Measurements from ENCODE around the gene ZNF414.
"Not testable (repeated sequence)": the region's sequence is repeated elsewhere in the genome, so short reads cannot be mapped to it uniquely, and the experiment has no call there.

The ZNF414 gene

DNA sequence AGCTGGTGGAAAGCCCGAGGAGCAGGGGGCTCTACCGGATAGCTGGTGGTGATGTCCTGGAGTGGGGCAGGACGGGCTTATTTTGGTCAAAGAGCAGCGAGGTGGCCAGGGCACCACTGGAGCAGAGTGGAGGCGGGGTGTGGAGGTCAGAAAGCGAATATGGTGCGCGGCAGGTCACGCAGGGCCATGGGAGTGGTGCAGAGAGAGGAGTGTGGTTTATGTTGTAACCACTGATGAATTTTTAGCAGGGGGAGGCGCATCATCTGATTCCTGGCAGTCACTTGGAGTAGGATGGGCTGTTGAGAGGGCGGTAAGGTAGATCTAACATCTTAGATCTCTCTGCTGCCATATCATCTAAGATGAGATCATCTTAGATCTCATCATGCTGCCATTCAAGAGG, 1.4 kb upstream of the ZNF414 start:
- H3K27me3 ChIP-seq (ENCODE audit: control insufficient read depth, insufficient read depth, low read length): no peaks in the 10 kb centered on the region
- H3K4me1 ChIP-seq (ENCODE audit: control insufficient read depth, insufficient read depth, low read length): peaks cover 4% of the 10 kb centered on the region
- H3K9me3 ChIP-seq (ENCODE audit: control insufficient read depth, insufficient read depth, low read length): no peaks in the 10 kb centered on the region
- no peak overlapping the region for H3K9ac ChIP-seq (ENCODE audit: low read depth, low read length)
- no peak overlapping the region for H3K4me3 ChIP-seq (ENCODE audit: low read depth, low read length)
- peaks cover 4% of the 10 kb centered on the region for H3K36me3 ChIP-seq (ENCODE audit: control insufficient read depth, insufficient read depth, low read length)

- H3K9me3 ChIP-seq (ENCODE audit: control insufficient read depth, insufficient read depth, low read length); H3K36me3 ChIP-seq (ENCODE audit: control insufficient read depth, insufficient read depth, low read length); H3K27me3 ChIP-seq (ENCODE audit: control insufficient read depth, insufficient read depth, low read length); H3K4me1 ChIP-seq (ENCODE audit: control insufficient read depth, insufficient read depth, low read length): not testable (repeated sequence)
- H3K4me3 ChIP-seq (ENCODE audit: low read depth, low read length): peak overlapping the region; percentile 76
- H3K9ac ChIP-seq (ENCODE audit: low read depth, low read length): peak overlapping the region; percentile 81
Observed at GRCh38 chr19:8514505-8515009, 590 bp upstream of the ZNF414 start.

DNA sequence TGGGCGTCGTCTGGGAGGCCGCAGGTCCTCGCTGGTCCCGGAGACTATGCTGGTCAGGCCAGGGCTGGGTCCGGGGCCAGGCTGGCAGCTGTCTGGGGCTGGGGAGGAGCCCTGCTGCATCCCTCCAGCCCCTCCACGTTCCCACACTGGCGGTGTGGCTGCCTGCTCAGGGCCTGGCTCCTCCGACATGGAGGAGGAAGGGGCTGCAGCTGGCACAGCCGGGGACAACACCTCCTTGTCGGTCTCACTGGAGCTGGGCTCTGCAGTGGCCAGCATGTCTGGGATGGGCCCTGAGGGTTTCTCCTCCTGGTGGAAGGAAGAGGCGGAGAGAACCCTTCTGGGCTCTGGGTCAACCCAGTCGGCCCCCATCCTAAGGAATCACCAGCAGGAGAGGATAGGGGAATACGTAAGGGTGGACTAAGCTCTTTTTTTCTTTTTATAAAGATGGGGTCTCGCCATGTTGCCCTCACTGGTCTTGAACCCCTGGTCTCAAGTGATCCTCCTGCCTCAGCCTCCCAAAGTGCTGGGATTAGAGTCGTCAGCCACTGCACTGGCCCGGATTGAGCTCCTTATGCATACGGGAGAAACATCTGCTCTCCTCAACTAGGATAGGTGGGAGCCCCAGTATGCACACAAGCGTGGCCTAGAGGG, 806 bp downstream of the ZNF414 start:
- peak overlapping the region; percentile 76 for H3K9ac ChIP-seq (ENCODE audit: low read depth, low read length)
- H3K27me3 ChIP-seq (ENCODE audit: control insufficient read depth, insufficient read depth, low read length): no peaks in the 10 kb centered on the region
- H3K36me3 ChIP-seq (ENCODE audit: control insufficient read depth, insufficient read depth, low read length): peaks cover 4% of the 10 kb centered on the region
- no peaks in the 10 kb centered on the region for H3K9me3 ChIP-seq (ENCODE audit: control insufficient read depth, insufficient read depth, low read length)
- peaks cover 4% of the 10 kb centered on the region for H3K4me1 ChIP-seq (ENCODE audit: control insufficient read depth, insufficient read depth, low read length)
- peak overlapping the region; percentile 76 for H3K4me3 ChIP-seq (ENCODE audit: low read depth, low read length)

- H3K36me3 ChIP-seq (ENCODE audit: control insufficient read depth, insufficient read depth, low read length): peaks cover 4% of the 10 kb centered on the region
- H3K4me1 ChIP-seq (ENCODE audit: control insufficient read depth, insufficient read depth, low read length): peaks cover 4% of the 10 kb centered on the region
- no peak overlapping the region for H3K9ac ChIP-seq (ENCODE audit: low read depth, low read length)
- H3K9me3 ChIP-seq (ENCODE audit: control insufficient read depth, insufficient read depth, low read length): no peaks in the 10 kb centered on the region
- H3K27me3 ChIP-seq (ENCODE audit: control insufficient read depth, insufficient read depth, low read length): no peaks in the 10 kb centered on the region
- H3K4me3 ChIP-seq (ENCODE audit: low read depth, low read length): peak overlapping the region; percentile 32
Observed at GRCh38 chr19:8512115-8512967, 1.6 kb downstream of the ZNF414 start.

DNA sequence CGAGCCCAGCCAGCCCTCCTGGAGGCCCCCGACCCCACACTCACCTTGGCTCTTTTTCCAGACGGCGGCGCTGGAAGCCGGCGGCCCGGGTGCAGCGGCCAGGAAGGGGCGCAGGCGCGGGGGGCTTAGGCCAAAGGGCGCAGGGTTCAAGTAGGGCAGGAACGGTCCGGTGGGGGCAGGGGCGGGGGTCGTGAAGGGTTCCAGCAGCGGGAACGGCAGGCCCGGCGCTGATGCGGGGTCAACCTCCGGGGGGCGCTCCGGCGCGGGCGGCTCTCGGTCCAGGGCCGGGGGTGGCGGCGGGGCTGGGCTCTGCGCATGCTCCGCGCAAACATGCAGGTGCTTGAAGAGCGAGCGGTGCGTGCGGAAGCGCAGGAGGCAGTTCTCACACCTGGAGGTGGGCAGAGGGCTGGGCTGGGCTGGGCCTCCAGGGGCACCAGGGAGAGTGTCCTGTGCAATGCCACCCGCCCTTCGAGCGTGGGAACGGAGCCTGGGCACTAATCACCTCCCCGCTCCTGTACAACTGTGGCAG, 2.3 kb downstream of the ZNF414 start:
- H3K36me3 ChIP-seq (ENCODE audit: control insufficient read depth, insufficient read depth, low read length): peaks cover 4% of the 10 kb centered on the region
- H3K9me3 ChIP-seq (ENCODE audit: control insufficient read depth, insufficient read depth, low read length): no peaks in the 10 kb centered on the region
- H3K27me3 ChIP-seq (ENCODE audit: control insufficient read depth, insufficient read depth, low read length): no peaks in the 10 kb centered on the region
- peaks cover 4% of the 10 kb centered on the region for H3K4me1 ChIP-seq (ENCODE audit: control insufficient read depth, insufficient read depth, low read length)
- H3K9ac ChIP-seq (ENCODE audit: low read depth, low read length): no peak overlapping the region
- H3K4me3 ChIP-seq (ENCODE audit: low read depth, low read length): peak overlapping the region; percentile 30

DNA sequence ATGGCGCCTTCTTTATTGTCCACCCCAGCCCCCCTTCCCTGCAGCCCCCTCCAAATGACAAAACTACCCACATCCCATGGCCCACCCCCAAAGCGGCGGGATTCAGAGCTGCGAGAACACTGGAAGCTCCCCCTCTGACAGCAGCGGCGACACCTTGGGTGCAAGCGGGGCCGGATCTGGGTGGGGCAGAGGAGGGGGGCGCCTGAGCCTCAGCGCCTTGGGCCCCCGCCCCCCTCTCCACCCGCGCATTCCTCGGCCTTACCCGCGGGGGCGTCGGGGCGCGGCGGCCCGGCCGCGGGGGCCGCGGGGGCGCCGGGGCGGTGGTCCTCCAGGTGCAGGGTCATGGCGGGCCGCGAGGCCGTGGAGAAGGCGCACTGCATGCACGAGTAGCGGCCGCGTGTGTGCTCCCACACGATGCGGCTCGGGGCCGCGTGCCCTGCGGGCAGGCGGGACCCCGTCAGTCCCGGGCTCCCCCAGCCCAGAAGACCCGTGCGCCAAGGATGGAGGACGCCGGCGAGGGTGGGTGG, 3.3 kb downstream of the ZNF414 start:
- H3K9me3 ChIP-seq (ENCODE audit: control insufficient read depth, insufficient read depth, low read length): no peaks in the 10 kb centered on the region
- H3K27me3 ChIP-seq (ENCODE audit: control insufficient read depth, insufficient read depth, low read length): no peaks in the 10 kb centered on the region
- H3K36me3 ChIP-seq (ENCODE audit: control insufficient read depth, insufficient read depth, low read length): peaks cover 4% of the 10 kb centered on the region
- H3K4me3 ChIP-seq (ENCODE audit: low read depth, low read length): no peak overlapping the region
- no peak overlapping the region for H3K9ac ChIP-seq (ENCODE audit: low read depth, low read length)
- H3K4me1 ChIP-seq (ENCODE audit: control insufficient read depth, insufficient read depth, low read length): peaks cover 4% of the 10 kb centered on the region

DNA sequence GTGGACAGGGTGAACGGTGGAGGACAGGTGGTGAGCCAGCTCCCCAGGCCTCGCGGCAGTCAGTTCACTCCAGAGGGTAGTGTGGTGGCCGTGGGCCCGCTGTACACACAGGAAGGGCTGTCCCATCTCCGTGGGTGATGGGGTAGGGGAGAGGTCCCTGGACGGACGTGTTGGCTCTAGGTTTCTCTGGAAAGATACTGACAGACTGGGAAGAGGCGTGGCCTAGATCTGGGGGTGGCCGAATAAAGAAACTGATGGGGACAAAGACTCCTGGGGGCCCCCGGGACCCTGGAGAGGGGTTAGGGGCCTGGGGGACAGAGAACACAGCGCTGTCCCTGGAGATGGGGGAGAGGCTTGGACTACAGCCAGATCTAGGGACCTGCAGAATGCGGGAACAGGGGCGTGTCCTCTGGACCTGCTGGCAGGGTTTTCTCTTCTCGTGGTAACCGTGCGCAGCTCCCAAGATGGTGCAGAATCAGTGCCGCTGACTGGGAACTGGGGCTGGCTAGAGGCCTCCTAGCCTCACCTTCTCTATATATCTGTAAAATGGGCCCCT, 7.5 kb downstream of the ZNF414 start:
- peak overlapping the region; percentile 73 for H3K4me3 ChIP-seq (ENCODE audit: low read depth, low read length)
- H3K9me3 ChIP-seq (ENCODE audit: control insufficient read depth, insufficient read depth, low read length): no peaks in the 10 kb centered on the region
- H3K4me1 ChIP-seq (ENCODE audit: control insufficient read depth, insufficient read depth, low read length): no peaks in the 10 kb centered on the region
- H3K27me3 ChIP-seq (ENCODE audit: control insufficient read depth, insufficient read depth, low read length): no peaks in the 10 kb centered on the region
- H3K9ac ChIP-seq (ENCODE audit: low read depth, low read length): no peak overlapping the region
- H3K36me3 ChIP-seq (ENCODE audit: control insufficient read depth, insufficient read depth, low read length): peaks cover 4% of the 10 kb centered on the region

DNA sequence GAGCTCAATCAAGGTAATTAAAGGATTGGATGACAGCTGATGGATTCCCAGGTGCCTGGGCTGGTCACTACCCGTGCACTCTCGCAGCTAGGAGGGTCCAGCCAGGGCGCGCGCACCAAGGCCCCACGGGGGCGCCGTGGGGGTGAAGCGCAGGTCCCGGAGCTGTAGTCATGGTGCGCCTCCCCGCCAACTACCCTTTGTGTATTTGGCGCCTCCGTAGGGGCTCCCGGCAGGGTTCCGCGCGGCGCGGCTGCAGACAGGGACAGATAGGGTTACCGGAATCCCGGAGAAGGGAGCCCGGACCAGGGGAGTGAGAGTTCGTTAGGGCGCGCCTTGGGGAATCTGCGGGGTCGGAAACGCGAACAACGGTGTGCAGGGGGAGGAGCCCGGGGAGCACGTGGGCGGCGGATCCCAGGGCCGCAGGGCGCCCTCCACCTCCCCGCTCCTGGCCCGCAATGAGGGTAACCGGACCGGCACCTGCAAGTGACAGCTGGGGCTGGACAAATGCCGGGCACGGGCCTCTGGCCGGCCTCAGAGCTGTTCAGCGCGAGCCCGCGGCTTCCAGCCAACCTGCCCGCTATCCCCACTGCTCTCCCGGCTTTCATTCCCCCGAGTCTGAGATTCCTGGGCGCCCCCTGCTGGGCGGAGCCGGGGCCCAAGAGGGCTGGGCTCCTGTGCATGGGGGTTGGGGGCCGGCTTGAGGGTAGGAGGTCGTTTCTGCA, 8.1 kb downstream of the ZNF414 start:
- Histone ChIP-seq H3K36me3 (ENCODE audit: control insufficient read depth, insufficient read depth, low read length) (no peaks in the 10 kb centered on the region), H3K4me1 (ENCODE audit: control insufficient read depth, insufficient read depth, low read length) (no peaks in the 10 kb centered on the region), H3K27me3 (ENCODE audit: control insufficient read depth, insufficient read depth, low read length) (no peaks in the 10 kb centered on the region), H3K4me3 (ENCODE audit: low read depth, low read length) (peak overlapping the region; percentile 73), H3K9me3 (ENCODE audit: control insufficient read depth, insufficient read depth, low read length) (no peaks in the 10 kb centered on the region), H3K9ac (ENCODE audit: low read depth, low read length) (peak overlapping the region; percentile 54)

- H3K27me3 ChIP-seq (ENCODE audit: control insufficient read depth, insufficient read depth, low read length): no peaks in the 10 kb centered on the region
- H3K36me3 ChIP-seq (ENCODE audit: control insufficient read depth, insufficient read depth, low read length): no peaks in the 10 kb centered on the region
- H3K9ac ChIP-seq (ENCODE audit: low read depth, low read length): no peak overlapping the region
- no peaks in the 10 kb centered on the region for H3K4me1 ChIP-seq (ENCODE audit: control insufficient read depth, insufficient read depth, low read length)
- no peaks in the 10 kb centered on the region for H3K9me3 ChIP-seq (ENCODE audit: control insufficient read depth, insufficient read depth, low read length)
- no peak overlapping the region for H3K4me3 ChIP-seq (ENCODE audit: low read depth, low read length)
Observed at GRCh38 chr19:8504919-8505318, 9.0 kb downstream of the ZNF414 start.

- no peak overlapping the region for H3K4me3 ChIP-seq (ENCODE audit: low read depth, low read length)
- no peaks in the 10 kb centered on the region for H3K36me3 ChIP-seq (ENCODE audit: control insufficient read depth, insufficient read depth, low read length)
- H3K27me3 ChIP-seq (ENCODE audit: control insufficient read depth, insufficient read depth, low read length): no peaks in the 10 kb centered on the region
- no peaks in the 10 kb centered on the region for H3K4me1 ChIP-seq (ENCODE audit: control insufficient read depth, insufficient read depth, low read length)
- no peaks in the 10 kb centered on the region for H3K9me3 ChIP-seq (ENCODE audit: control insufficient read depth, insufficient read depth, low read length)
- H3K9ac ChIP-seq (ENCODE audit: low read depth, low read length): no peak overlapping the region
Observed at GRCh38 chr19:8504171-8504570, 9.8 kb downstream of the ZNF414 start.

DNA sequence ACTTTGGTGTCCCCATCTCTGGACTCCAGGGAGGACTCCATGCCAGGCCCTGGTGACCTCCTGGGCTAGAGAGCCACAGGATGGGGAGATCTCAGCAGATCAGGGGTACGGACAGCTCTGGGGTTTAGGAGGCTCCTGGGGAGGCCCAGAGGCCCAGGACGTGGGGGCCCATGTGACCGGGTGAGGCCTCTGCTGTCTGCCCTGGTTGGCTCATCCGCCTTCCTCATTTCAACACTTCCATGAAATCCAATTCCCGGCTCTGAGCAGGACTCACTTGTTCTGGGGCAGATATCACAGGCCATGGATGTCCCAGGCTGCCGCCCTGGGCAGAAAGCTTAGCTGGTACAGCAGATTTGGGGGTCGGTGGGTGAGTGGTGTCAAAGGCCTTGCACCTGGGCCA, 10.5 kb downstream of the ZNF414 start:
- no peaks in the 10 kb centered on the region for H3K4me1 ChIP-seq (ENCODE audit: control insufficient read depth, insufficient read depth, low read length)
- H3K36me3 ChIP-seq (ENCODE audit: control insufficient read depth, insufficient read depth, low read length): no peaks in the 10 kb centered on the region
- H3K9me3 ChIP-seq (ENCODE audit: control insufficient read depth, insufficient read depth, low read length): no peaks in the 10 kb centered on the region
- no peaks in the 10 kb centered on the region for H3K27me3 ChIP-seq (ENCODE audit: control insufficient read depth, insufficient read depth, low read length)
- no peak overlapping the region for H3K9ac ChIP-seq (ENCODE audit: low read depth, low read length)
- no peak overlapping the region for H3K4me3 ChIP-seq (ENCODE audit: low read depth, low read length)
